ENCODE data around the gene SMARCC2. TPM values are rescaled to one million over a fixed set of nuclear protein-coding genes. Genes with fewer than 3 reads are reported as not detected.
A peak's percentile ranks its signal among the peaks of the same experiment; 100 is the strongest.

The SMARCC2 gene
- total RNA-seq, 1 experiment from 2014 or later = 38.4 TPM

GRCh38 chr12:56146492-56147460 lies 42.5 kb downstream of the SMARCC2 start:
- no peak overlapping the region for H3K9ac ChIP-seq (ENCODE audit: low read length)
- no peaks in the 10 kb centered on the region for H3K27me3 ChIP-seq (ENCODE audit: low read length)
- ATAC-seq (peak; percentile 63), DNase-seq (peak; percentile 50)
- TSS peak; percentile 13 for BruUV-seq (replicated peaks)
- intact Hi-C loops (cut with micrococcal nuclease) = no loop called here
- H3K4me1 ChIP-seq (ENCODE audit: insufficient read depth, low read length) = peaks cover 20% of the 10 kb centered on the region
- H3K36me3 ChIP-seq (ENCODE audit: low read depth, low read length) = peaks cover 30% of the 10 kb centered on the region
- H4K20me1 ChIP-seq (ENCODE audit: low read length) = no peaks in the 10 kb centered on the region
- peaks cover 3% of the 10 kb centered on the region for H3F3A ChIP-seq (ENCODE audit: low read length, unreplicated experiment)
- H3K79me2 ChIP-seq (ENCODE audit: low read length) = no peaks in the 10 kb centered on the region
- H3K9me3 ChIP-seq (ENCODE audit: low read length) = no peaks in the 10 kb centered on the region
- ChIA-PET CTCF (no interaction called here), POLR2A (ENCODE audit: unreplicated experiment) (no interaction called here)
- no peaks in the 10 kb centered on the region for H3K9me2 ChIP-seq (replicated peaks; ENCODE audit: low read length)
- H2AFZ ChIP-seq (ENCODE audit: low read length) = no peak overlapping the region
- H3K27ac ChIP-seq (ENCODE audit: low read length) = no peak overlapping the region
- H3K4me2 ChIP-seq (ENCODE audit: low read length) = peak overlapping the region; percentile 7; the same call in 1 of the 2 replicates
- no peak overlapping the region for H3K4me3 ChIP-seq (ENCODE audit: low read length)
- no peak for TF ChIP-seq EZH2 (IDR thresholded peaks at IDR 0.05; ENCODE audit: low read length, unreplicated experiment)
- no peak for TF ChIP-seq EZH2phosphoT487 (IDR thresholded peaks at IDR 0.05; ENCODE audit: borderline replicate concordance, low read length)
- TF ChIP-seq CTCF (conservative IDR thresholded peaks at IDR 0.05; ENCODE audit: low read depth, low read length) = no peak

- Histone ChIP-seq H3K79me2 (ENCODE audit: low read length) (no peaks in the 10 kb centered on the region), H2AFZ (ENCODE audit: low read length) (no peak overlapping the region), H3K9ac (ENCODE audit: low read length) (no peak overlapping the region), H3K4me1 (ENCODE audit: insufficient read depth, low read length) (peaks cover 11% of the 10 kb centered on the region), H3K4me2 (ENCODE audit: low read length) (no peak overlapping the region), H3K4me3 (ENCODE audit: low read length) (no peak overlapping the region), H3K9me3 (ENCODE audit: low read length) (no peaks in the 10 kb centered on the region), H3K36me3 (ENCODE audit: low read depth, low read length) (peaks cover 34% of the 10 kb centered on the region), H3K27me3 (ENCODE audit: low read length) (no peaks in the 10 kb centered on the region), H3K27ac (ENCODE audit: low read length) (no peak overlapping the region), H3F3A (ENCODE audit: low read length, unreplicated experiment) (no peaks in the 10 kb centered on the region), H4K20me1 (ENCODE audit: low read length) (no peaks in the 10 kb centered on the region), H3K9me2 (replicated peaks; ENCODE audit: low read length) (no peaks in the 10 kb centered on the region)
- no TSS peak for BruUV-seq (replicated peaks)
- TF ChIP-seq CTCF (conservative IDR thresholded peaks at IDR 0.05; ENCODE audit: low read depth, low read length) = no peak
- TF ChIP-seq EZH2phosphoT487 (IDR thresholded peaks at IDR 0.05; ENCODE audit: borderline replicate concordance, low read length) = no peak
- TF ChIP-seq EZH2 (IDR thresholded peaks at IDR 0.05; ENCODE audit: low read length, unreplicated experiment) = no peak
- DNase-seq (no peak), ATAC-seq (no peak)
- CTCF ChIA-PET = no interaction called here
- POLR2A ChIA-PET (ENCODE audit: unreplicated experiment) = no interaction called here
- intact Hi-C loops (cut with micrococcal nuclease) = no loop called here
These were observed 44.1 kb downstream of the SMARCC2 start for GRCh38 chr12:56145217-56145616.

- intact Hi-C loops (cut with micrococcal nuclease) = no loop called here
- TF ChIP-seq CTCF (conservative IDR thresholded peaks at IDR 0.05; ENCODE audit: low read depth, low read length) = no peak
- TF ChIP-seq EZH2 (IDR thresholded peaks at IDR 0.05; ENCODE audit: low read length, unreplicated experiment) = no peak
- no peak for TF ChIP-seq EZH2phosphoT487 (IDR thresholded peaks at IDR 0.05; ENCODE audit: borderline replicate concordance, low read length)
- ChIA-PET POLR2A (ENCODE audit: unreplicated experiment) (interaction anchor here (0.6 kb wide), 1 partner anchor 19 kb away, joined by 4 read pairs; no protein-coding TSS in a partner anchor), CTCF (no interaction called here)
- Histone ChIP-seq H2AFZ (ENCODE audit: low read length) (no peak overlapping the region), H3K27ac (ENCODE audit: low read length) (no peak overlapping the region), H3K9me3 (ENCODE audit: low read length) (no peaks in the 10 kb centered on the region), H3K79me2 (ENCODE audit: low read length) (no peaks in the 10 kb centered on the region), H3K27me3 (ENCODE audit: low read length) (no peaks in the 10 kb centered on the region), H3K4me1 (ENCODE audit: insufficient read depth, low read length) (peaks cover 11% of the 10 kb centered on the region), H3F3A (ENCODE audit: low read length, unreplicated experiment) (no peaks in the 10 kb centered on the region), H3K36me3 (ENCODE audit: low read depth, low read length) (peaks cover 37% of the 10 kb centered on the region), H3K9me2 (replicated peaks; ENCODE audit: low read length) (no peaks in the 10 kb centered on the region), H3K4me2 (ENCODE audit: low read length) (no peak overlapping the region), H3K4me3 (ENCODE audit: low read length) (no peak overlapping the region), H3K9ac (ENCODE audit: low read length) (no peak overlapping the region), H4K20me1 (ENCODE audit: low read length) (no peaks in the 10 kb centered on the region)
- ATAC-seq (no peak), DNase-seq (no peak)
- BruUV-seq (replicated peaks) = TSS peak; percentile 29
These were observed 45.4 kb downstream of the SMARCC2 start for GRCh38 chr12:56143870-56144269.
